Measurements from ENCODE around the gene UBE2U. TPM values are rescaled to one million over a fixed set of nuclear protein-coding genes. Genes with fewer than 3 reads are reported as not detected.

The UBE2U gene
- total and polyA plus RNA-seq, 2 of the 8 experiments (the other 6 are each of a cell fraction or from before 2014, with no cell fraction given) = not detected

DNA sequence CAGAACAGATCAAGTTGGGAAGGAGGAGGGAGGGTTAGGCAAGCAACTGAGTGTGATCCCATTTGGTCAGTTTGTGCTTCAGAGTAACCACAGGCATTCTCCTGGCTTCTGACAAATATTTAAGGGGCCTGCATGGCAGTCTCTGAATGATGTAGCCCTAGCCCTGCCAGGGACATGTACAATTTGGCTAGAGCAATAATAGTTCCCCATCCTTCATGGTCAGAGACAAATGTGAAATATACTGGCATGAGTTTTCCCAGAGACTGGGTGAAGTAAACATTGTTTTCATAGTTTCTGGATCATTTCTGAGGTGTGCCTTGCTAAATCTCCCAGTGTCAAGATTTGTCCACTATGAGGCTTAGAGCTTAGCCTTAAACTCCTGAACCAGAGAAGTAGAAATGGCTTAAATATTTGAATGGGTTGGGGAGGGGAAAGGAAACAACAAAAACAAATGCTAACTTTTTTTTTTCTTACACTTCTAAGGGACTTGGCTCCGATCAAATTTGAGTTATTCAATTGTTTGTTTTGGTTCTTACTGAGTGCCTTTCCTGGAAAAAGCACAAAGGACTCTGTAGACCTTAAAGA lies 42.0 kb upstream of the UBE2U start:
- no peaks in the 10 kb centered on the region for H3K23me2 ChIP-seq (ENCODE audit: low read depth, low read length)
- no peak overlapping the region for H3K18ac ChIP-seq (ENCODE audit: extremely low read depth, low read length)
- no peak overlapping the region for H4K5ac ChIP-seq (ENCODE audit: insufficient read length, low read depth, low read length)
- H3K36me3 ChIP-seq (ENCODE audit: control insufficient read depth in 2 of 4, insufficient read depth in 4 of 4, low read length in 3 of 4) = peaks cover 4 to 33% (median 17%) of the 10 kb centered on the region in 4 experiments; a peak in 6 of 8 replicates
- H3K27me3 ChIP-seq (replicated peaks in 1 of 4; ENCODE audit: control insufficient read depth in 3 of 4, extremely low read depth in 1 of 4, insufficient read depth in 3 of 4, low read length in 3 of 4) = no peaks in the 10 kb centered on the region
- POLR2A ChIA-PET (ENCODE audit: partially characterized antibody) = no interaction called here
- H3K27ac ChIP-seq (ENCODE audit: low read depth, low read length) = no peak overlapping the region
- no peaks in the 10 kb centered on the region for H4K20me1 ChIP-seq (replicated peaks in 1 of 2; ENCODE audit: control insufficient read depth in 1 of 2, insufficient read depth in 2 of 2, low read length in 2 of 2)
- 88% methylated on average over 1 of the region's 1 CpG; no CpG with 5 or more reads in 1 of the 2 experiments for WGBS, 2 experiments (ENCODE audit: extremely low coverage in 1 of 2, insufficient coverage in 1 of 2, insufficient read length in 1 of 2, insufficient replicate concordance in 2 of 2, low coverage in 1 of 2, low lambda C conversion rate in 2 of 2, missing lambda C conversion rate in 1 of 2)
- no peak overlapping the region for H2BK5ac ChIP-seq (ENCODE audit: low read depth, low read length)
- H2AK5ac ChIP-seq (ENCODE audit: low read depth, low read length) = no peak overlapping the region
- CTCF ChIA-PET (ENCODE audit: partially characterized antibody) = interaction anchor here (1.4 to 4.7 kb wide), 4 partner anchors 11 to 487 kb away, joined by 3 to 25 read pairs (median 5); no protein-coding TSS in a partner anchor
- no peak overlapping the region for H2BK15ac ChIP-seq (ENCODE audit: low read length)
- H3K23ac ChIP-seq (ENCODE audit: insufficient read length) = no peak overlapping the region
- H3K4me2 ChIP-seq (ENCODE audit: insufficient read depth in 1 of 2, low read depth in 2 of 2, low read length in 2 of 2) = no peak overlapping the region
- H3K56ac ChIP-seq (replicated peaks; ENCODE audit: insufficient read length, low read depth, low read length) = no peak overlapping the region
- H4K91ac ChIP-seq (replicated peaks; ENCODE audit: insufficient read length, low read length) = no peak overlapping the region
- H3K4me3 ChIP-seq (ENCODE audit: extremely low read depth in 1 of 4, insufficient read depth in 2 of 4, low read depth in 3 of 4, low read length in 4 of 4) = no peak overlapping the region
- no peaks in the 10 kb centered on the region for H3K79me1 ChIP-seq (ENCODE audit: low read depth, low read length)
- H3K9me3 ChIP-seq (ENCODE audit: insufficient read depth in 2 of 2, low read depth in 1 of 2, low read length in 1 of 2) = no peaks in the 10 kb centered on the region
- no peak for FAIRE-seq
- no peak overlapping the region for H2BK120ac ChIP-seq (replicated peaks; ENCODE audit: low read depth, low read length)
- no peak for DNase-seq (ENCODE audit: low read depth in 1 of 2, low spot score in 2 of 2)
- no peak overlapping the region for H2BK20ac ChIP-seq (ENCODE audit: low read length)
- H2AFZ ChIP-seq (ENCODE audit: low read length) = no peak overlapping the region
- H3K4ac ChIP-seq (replicated peaks; ENCODE audit: insufficient read length, low read depth, low read length) = no peak overlapping the region
- H3K9ac ChIP-seq (replicated peaks in 1 of 4; ENCODE audit: extremely low read depth in 1 of 4, low read depth in 3 of 4, low read length in 3 of 4) = no peak overlapping the region
- H4K8ac ChIP-seq (ENCODE audit: extremely low read depth, insufficient read depth, low read length) = no peak overlapping the region
- H3K4me1 ChIP-seq (replicated peaks in 1 of 4; ENCODE audit: control insufficient read depth in 3 of 4, insufficient read depth in 4 of 4, low read length in 3 of 4) = no peaks in the 10 kb centered on the region
- H3K14ac ChIP-seq (ENCODE audit: insufficient read length) = no peak overlapping the region
- no peak overlapping the region for H2BK12ac ChIP-seq (ENCODE audit: low read depth, low read length)
- H3K79me2 ChIP-seq (ENCODE audit: control insufficient read depth in 1 of 2, insufficient read depth in 2 of 2, low read length in 2 of 2) = no peaks in the 10 kb centered on the region
- TF ChIP-seq RXRA (IDR thresholded peaks at IDR 0.05; ENCODE audit: insufficient read depth, low read depth, low read length) (no peak), SRF (IDR thresholded peaks at IDR 0.05; ENCODE audit: low read depth, low read length) (no peak), TAF1 (IDR thresholded peaks at IDR 0.05; ENCODE audit: low read depth, low read length) (no peak), CREB1 (IDR thresholded peaks at IDR 0.05) (no peak), JUND (IDR thresholded peaks at IDR 0.05; ENCODE audit: low read length) (no peak), BACH1 (IDR thresholded peaks at IDR 0.05; ENCODE audit: low read length) (no peak), KDM1A (IDR thresholded peaks at IDR 0.05; ENCODE audit: borderline replicate concordance, low read length) (no peak), GABPA (IDR thresholded peaks at IDR 0.05; ENCODE audit: borderline replicate concordance, insufficient read depth, low read length) (no peak), KDM5A (IDR thresholded peaks at IDR 0.05; ENCODE audit: low read length) (no peak)
- TF ChIP-seq, protein P1, sequence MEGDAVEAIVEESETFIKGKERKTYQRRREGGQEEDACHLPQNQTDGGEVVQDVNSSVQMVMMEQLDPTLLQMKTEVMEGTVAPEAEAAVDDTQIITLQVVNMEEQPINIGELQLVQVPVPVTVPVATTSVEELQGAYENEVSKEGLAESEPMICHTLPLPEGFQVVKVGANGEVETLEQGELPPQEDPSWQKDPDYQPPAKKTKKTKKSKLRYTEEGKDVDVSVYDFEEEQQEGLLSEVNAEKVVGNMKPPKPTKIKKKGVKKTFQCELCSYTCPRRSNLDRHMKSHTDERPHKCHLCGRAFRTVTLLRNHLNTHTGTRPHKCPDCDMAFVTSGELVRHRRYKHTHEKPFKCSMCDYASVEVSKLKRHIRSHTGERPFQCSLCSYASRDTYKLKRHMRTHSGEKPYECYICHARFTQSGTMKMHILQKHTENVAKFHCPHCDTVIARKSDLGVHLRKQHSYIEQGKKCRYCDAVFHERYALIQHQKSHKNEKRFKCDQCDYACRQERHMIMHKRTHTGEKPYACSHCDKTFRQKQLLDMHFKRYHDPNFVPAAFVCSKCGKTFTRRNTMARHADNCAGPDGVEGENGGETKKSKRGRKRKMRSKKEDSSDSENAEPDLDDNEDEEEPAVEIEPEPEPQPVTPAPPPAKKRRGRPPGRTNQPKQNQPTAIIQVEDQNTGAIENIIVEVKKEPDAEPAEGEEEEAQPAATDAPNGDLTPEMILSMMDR (IDR thresholded peaks at IDR 0.05; ENCODE audit: control extremely low read depth in 1 of 3, insufficient read depth in 1 of 3, low read depth in 1 of 3, low read length in 3 of 3) = no peak
- TF ChIP-seq, protein P2, sequence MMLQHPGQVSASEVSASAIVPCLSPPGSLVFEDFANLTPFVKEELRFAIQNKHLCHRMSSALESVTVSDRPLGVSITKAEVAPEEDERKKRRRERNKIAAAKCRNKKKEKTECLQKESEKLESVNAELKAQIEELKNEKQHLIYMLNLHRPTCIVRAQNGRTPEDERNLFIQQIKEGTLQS (IDR thresholded peaks at IDR 0.05; ENCODE audit: insufficient read depth, low read depth, low read length) = no peak
